Central memory CD8-positive, alpha-beta T cell (primary cell): ENCODE data around the gene WDR38.
A peak's percentile ranks its signal among the peaks of the same experiment; 100 is the strongest.

ENCODE experiments used
- ATAC-seq: fragments of 150-1000 bp; cut with Tn5 transposase; replicated peaks from 2 replicates; pipeline ENCODE4 v1.10.0; 2022; ENCODE audit warnings: mild to moderate bottlenecking, moderate FRiP score, moderate number of reproducible peaks; ENCODE audit not compliant: poor library complexity, severe bottlenecking; ENCODE audit errors: extremely low read depth
- DNase-seq, 2 donors: peaks; one replicate each; pipeline ENCODE4 v3.0.0; 2021; ENCODE audit warnings: low spot score in 2 of 2
- H3K27ac Mint-ChIP-seq: one replicate; pipeline ENCODE4 v1.8.0; 2022; ENCODE audit warnings: low read depth, mild to moderate bottlenecking, moderate library complexity, mixed read lengths
- H3K27me3 Mint-ChIP-seq: one replicate; pipeline ENCODE4 v1.8.0; 2022; ENCODE audit warnings: mixed read lengths
- H3K36me3 Mint-ChIP-seq: one replicate; pipeline ENCODE4 v1.8.0; 2022; ENCODE audit warnings: mild to moderate bottlenecking, moderate library complexity, mixed read lengths; ENCODE audit not compliant: insufficient read depth
- H3K4me1 Mint-ChIP-seq: one replicate; pipeline ENCODE4 v1.8.0; 2022; ENCODE audit warnings: mixed read lengths
- H3K4me3 Mint-ChIP-seq: one replicate; pipeline ENCODE4 v1.8.0; 2022; ENCODE audit warnings: mild to moderate bottlenecking, moderate library complexity, mixed read lengths
- H3K9me3 Mint-ChIP-seq: one replicate; pipeline ENCODE4 v1.8.0; 2022; ENCODE audit warnings: mixed read lengths

The WDR38 gene

GRCh38 chr9:124852829-124853531 is at the start of gene WDR38:
Gene WDR38, plus strand, starts transcription at chr9:124853460. Its CDS starts 72 bp downstream, at chr9:124853532.
- peak within 1 kb of the TSS; percentile 68 for H3K4me3 Mint-ChIP-seq
- peak; percentile 78 for DNase-seq
- H3K27ac Mint-ChIP-seq: peak within 1 kb of the TSS; percentile 89
- peaks cover 18% of the 10 kb centered on the region for H3K4me1 Mint-ChIP-seq
- H3K36me3 Mint-ChIP-seq: peaks cover 4% of the 10 kb centered on the region
- no peaks in the 10 kb centered on the region for H3K27me3 Mint-ChIP-seq
- ATAC-seq: peak; percentile 90
- H3K9me3 Mint-ChIP-seq: no peaks in the 10 kb centered on the region

- Mint-ChIP-seq H3K4me3 (no peak overlapping the region), H3K27me3 (peaks cover 25% of the 10 kb centered on the region), H3K36me3 (no peaks in the 10 kb centered on the region), H3K9me3 (no peaks in the 10 kb centered on the region), H3K27ac (no peak overlapping the region), H3K4me1 (no peaks in the 10 kb centered on the region)
- ATAC-seq (no peak), DNase-seq (no peak)
Observed at GRCh38 chr9:124803911-124804310, 49.3 kb upstream of the WDR38 start.

GRCh38 chr9:124805186-124805585 is 48.1 kb upstream of the WDR38 start:
- DNase-seq (no peak), ATAC-seq (no peak)
- Mint-ChIP-seq H3K9me3 (no peaks in the 10 kb centered on the region), H3K36me3 (no peaks in the 10 kb centered on the region), H3K4me3 (no peak overlapping the region), H3K4me1 (no peaks in the 10 kb centered on the region), H3K27me3 (peaks cover 25% of the 10 kb centered on the region), H3K27ac (no peak overlapping the region)

- Mint-ChIP-seq H3K9me3 (no peaks in the 10 kb centered on the region), H3K4me1 (no peaks in the 10 kb centered on the region), H3K27ac (no peak overlapping the region), H3K4me3 (no peak overlapping the region), H3K36me3 (no peaks in the 10 kb centered on the region), H3K27me3 (peaks cover 14% of the 10 kb centered on the region)
- no peak for DNase-seq
- ATAC-seq: no peak
Observed at GRCh38 chr9:124808246-124808956, 44.9 kb upstream of the WDR38 start.

- Mint-ChIP-seq H3K27ac (no peak overlapping the region), H3K36me3 (no peaks in the 10 kb centered on the region), H3K9me3 (no peaks in the 10 kb centered on the region), H3K27me3 (peaks cover 14% of the 10 kb centered on the region), H3K4me3 (no peak overlapping the region), H3K4me1 (no peaks in the 10 kb centered on the region)
- DNase-seq (no peak), ATAC-seq (no peak)
Observed at GRCh38 chr9:124809211-124809610, 44.0 kb upstream of the WDR38 start.

- DNase-seq: no peak
- Mint-ChIP-seq H3K4me3 (no peak overlapping the region), H3K4me1 (no peaks in the 10 kb centered on the region), H3K27ac (no peak overlapping the region), H3K27me3 (peaks cover 14% of the 10 kb centered on the region), H3K36me3 (no peaks in the 10 kb centered on the region), H3K9me3 (no peaks in the 10 kb centered on the region)
- no peak for ATAC-seq
Observed at GRCh38 chr9:124809741-124810500, 43.3 kb upstream of the WDR38 start.

- no peak overlapping the region for H3K27ac Mint-ChIP-seq
- DNase-seq: no peak
- ATAC-seq: no peak
- H3K27me3 Mint-ChIP-seq: peaks cover 14% of the 10 kb centered on the region
- no peaks in the 10 kb centered on the region for H3K36me3 Mint-ChIP-seq
- H3K9me3 Mint-ChIP-seq: no peaks in the 10 kb centered on the region
- H3K4me1 Mint-ChIP-seq: no peaks in the 10 kb centered on the region
- no peak overlapping the region for H3K4me3 Mint-ChIP-seq
Observed at GRCh38 chr9:124810663-124811355, 42.5 kb upstream of the WDR38 start.

GRCh38 chr9:124812441-124812876 is 40.8 kb upstream of the WDR38 start:
- no peaks in the 10 kb centered on the region for H3K36me3 Mint-ChIP-seq
- ATAC-seq: no peak
- H3K27ac Mint-ChIP-seq: no peak overlapping the region
- no peak for DNase-seq
- no peaks in the 10 kb centered on the region for H3K9me3 Mint-ChIP-seq
- H3K4me3 Mint-ChIP-seq: no peak overlapping the region
- peaks cover 21% of the 10 kb centered on the region for H3K27me3 Mint-ChIP-seq
- no peaks in the 10 kb centered on the region for H3K4me1 Mint-ChIP-seq

GRCh38 chr9:124813041-124813440 is 40.2 kb upstream of the WDR38 start:
- Mint-ChIP-seq H3K27me3 (peaks cover 21% of the 10 kb centered on the region), H3K9me3 (no peaks in the 10 kb centered on the region), H3K27ac (no peak overlapping the region), H3K4me3 (no peak overlapping the region), H3K4me1 (no peaks in the 10 kb centered on the region), H3K36me3 (no peaks in the 10 kb centered on the region)
- DNase-seq: no peak
- ATAC-seq: no peak

- peaks cover 21% of the 10 kb centered on the region for H3K27me3 Mint-ChIP-seq
- ATAC-seq (no peak), DNase-seq (no peak)
- H3K27ac Mint-ChIP-seq: no peak overlapping the region
- no peak overlapping the region for H3K4me3 Mint-ChIP-seq
- H3K36me3 Mint-ChIP-seq: no peaks in the 10 kb centered on the region
- H3K9me3 Mint-ChIP-seq: no peaks in the 10 kb centered on the region
- no peaks in the 10 kb centered on the region for H3K4me1 Mint-ChIP-seq
Observed at GRCh38 chr9:124813501-124814163, 39.6 kb upstream of the WDR38 start.

- H3K27ac Mint-ChIP-seq: no peak overlapping the region
- no peak overlapping the region for H3K4me3 Mint-ChIP-seq
- H3K36me3 Mint-ChIP-seq: no peaks in the 10 kb centered on the region
- DNase-seq (no peak), ATAC-seq (no peak)
- H3K9me3 Mint-ChIP-seq: no peaks in the 10 kb centered on the region
- no peaks in the 10 kb centered on the region for H3K4me1 Mint-ChIP-seq
- peaks cover 22% of the 10 kb centered on the region for H3K27me3 Mint-ChIP-seq
Observed at GRCh38 chr9:124814164-124814535, 39.1 kb upstream of the WDR38 start.

- Mint-ChIP-seq H3K4me1 (no peaks in the 10 kb centered on the region), H3K4me3 (no peak overlapping the region), H3K9me3 (no peaks in the 10 kb centered on the region), H3K27ac (no peak overlapping the region), H3K27me3 (peaks cover 29% of the 10 kb centered on the region), H3K36me3 (no peaks in the 10 kb centered on the region)
- ATAC-seq: no peak
- DNase-seq: no peak
Observed at GRCh38 chr9:124815601-124816000, 37.7 kb upstream of the WDR38 start.
